Kasumi-1 (cell line): ENCODE data around the gene CYP2D6.
A peak's percentile ranks its signal among the peaks of the same experiment; 100 is the strongest.

ENCODE experiments used
- DNase-seq, 2 experiments: peaks; one replicate each; lab custom pipeline; 2025; lab: John Stamatoyannopoulos, UW

Gene CYP2D6

GRCh38 chr22:42084874-42085273 lies 45.7 kb downstream of the CYP2D6 start:
- no peak for DNase-seq

- DNase-seq = no peak
Observed at GRCh38 chr22:42083119-42083518, 47.5 kb downstream of the CYP2D6 start.

GRCh38 chr22:42080287-42080686 lies 50.3 kb downstream of the CYP2D6 start:
- peak; percentile 26 to 39 for DNase-seq

GRCh38 chr22:42079319-42080251 lies 51.0 kb downstream of the CYP2D6 start, which contains the start of gene SMDT1:
TSS of gene SMDT1 (plus strand) at chr22:42079700. CDS start at chr22:42079769, 69 bp downstream.
- peak; percentile 96 for DNase-seq

- no peak for DNase-seq
Observed at GRCh38 chr22:42078469-42079318, 51.9 kb downstream of the CYP2D6 start.

- no peak for DNase-seq
Observed at GRCh38 chr22:42077486-42078125, 53.0 kb downstream of the CYP2D6 start.

GRCh38 chr22:42076764-42077485 lies 53.7 kb downstream of the CYP2D6 start:
- DNase-seq = no peak
